A549 (cell line): Measurements from ENCODE around the gene TBC1D14.

ENCODE experiments used
- BHLHE40 ChIP-seq: IDR thresholded peaks from 2 replicates; pipeline ENCODE4 v1.6.1; 2012; ENCODE audit warnings: low read depth, low read length, inconsistent platforms
- TF ChIP-seq, protein P1 (sequence below): fragments of >200 bp; sonication (Bioruptor Twin); formaldehyde crosslinking; IDR thresholded peaks from 3 replicates; pipeline ENCODE4 v1.5.1; 2016

DNA sequence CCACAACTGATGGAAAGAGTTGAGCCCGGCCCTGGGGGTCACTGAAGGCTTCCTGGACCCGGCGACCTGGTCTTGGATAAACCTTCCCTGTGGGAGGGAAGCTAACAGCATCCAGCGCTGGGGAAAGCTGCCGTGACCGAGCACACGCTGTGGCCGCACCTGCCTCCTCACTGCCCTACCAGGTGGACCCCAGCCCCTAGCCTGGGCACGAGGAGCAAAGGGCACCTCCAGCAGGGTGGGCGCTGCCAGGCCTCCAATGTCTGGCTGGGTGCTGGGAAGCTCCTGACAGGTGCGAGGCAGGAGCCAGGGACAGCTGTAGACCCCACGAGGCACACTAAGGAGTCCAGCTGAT is 141.5 kb downstream of the TBC1D14 start:
- TF ChIP-seq, protein P1, sequence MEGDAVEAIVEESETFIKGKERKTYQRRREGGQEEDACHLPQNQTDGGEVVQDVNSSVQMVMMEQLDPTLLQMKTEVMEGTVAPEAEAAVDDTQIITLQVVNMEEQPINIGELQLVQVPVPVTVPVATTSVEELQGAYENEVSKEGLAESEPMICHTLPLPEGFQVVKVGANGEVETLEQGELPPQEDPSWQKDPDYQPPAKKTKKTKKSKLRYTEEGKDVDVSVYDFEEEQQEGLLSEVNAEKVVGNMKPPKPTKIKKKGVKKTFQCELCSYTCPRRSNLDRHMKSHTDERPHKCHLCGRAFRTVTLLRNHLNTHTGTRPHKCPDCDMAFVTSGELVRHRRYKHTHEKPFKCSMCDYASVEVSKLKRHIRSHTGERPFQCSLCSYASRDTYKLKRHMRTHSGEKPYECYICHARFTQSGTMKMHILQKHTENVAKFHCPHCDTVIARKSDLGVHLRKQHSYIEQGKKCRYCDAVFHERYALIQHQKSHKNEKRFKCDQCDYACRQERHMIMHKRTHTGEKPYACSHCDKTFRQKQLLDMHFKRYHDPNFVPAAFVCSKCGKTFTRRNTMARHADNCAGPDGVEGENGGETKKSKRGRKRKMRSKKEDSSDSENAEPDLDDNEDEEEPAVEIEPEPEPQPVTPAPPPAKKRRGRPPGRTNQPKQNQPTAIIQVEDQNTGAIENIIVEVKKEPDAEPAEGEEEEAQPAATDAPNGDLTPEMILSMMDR = no peak
- no peak for TF ChIP-seq BHLHE40
